T47D (cell line): ENCODE data around the gene SLC35E1.

ENCODE experiments used
- DNase-seq, 2 experiments: peaks; one replicate each; pipeline versions ENCODE4 v3.0.0 to v3.0.0-alpha.2; 2011 to 2012; ENCODE audit warnings: low read depth in 1 of 2, low spot score in 1 of 2
- JUND ChIP-seq: IDR thresholded peaks from 2 replicates; pipeline ENCODE4 v1.6.1; 2012; ENCODE audit warnings: low read depth
- in situ Hi-C: cut with HindIII; loops from 2 replicates; pipeline ENCODE4 v1.10.0; 2016; ENCODE audit warnings: low sequenced_read_pairs, low pct_unique_long_range_greater_than_20kb

The SLC35E1 gene

GRCh38 chr19:16608290-16608739, 36.1 kb upstream of the SLC35E1 start:
- DNase-seq: no peak
- in situ Hi-C loops: no loop called here

GRCh38 chr19:16607819-16608218, 35.6 kb upstream of the SLC35E1 start:
- no peak for TF ChIP-seq JUND
- no peak for DNase-seq
- in situ Hi-C loops: no loop called here

More at GRCh38 chr19:16608290-16608739, 36.1 kb upstream of the SLC35E1 start:
- TF ChIP-seq JUND: no peak

- in situ Hi-C loops: no loop called here
- no peak for TF ChIP-seq JUND
- DNase-seq: no peak
These were observed 33.4 kb upstream of the SLC35E1 start for GRCh38 chr19:16605553-16605994.

GRCh38 chr19:16605115-16605514, 32.9 kb upstream of the SLC35E1 start:
- in situ Hi-C loops: no loop called here
- TF ChIP-seq JUND: no peak
- DNase-seq: no peak

GRCh38 chr19:16604615-16605014, 32.4 kb upstream of the SLC35E1 start:
- in situ Hi-C loops: no loop called here

GRCh38 chr19:16603090-16603489, 30.9 kb upstream of the SLC35E1 start:
- no peak for TF ChIP-seq JUND
- in situ Hi-C loops: no loop called here
- DNase-seq: no peak

More at GRCh38 chr19:16604615-16605014, 32.4 kb upstream of the SLC35E1 start:
- no peak for DNase-seq
- no peak for TF ChIP-seq JUND

- no peak for DNase-seq
- in situ Hi-C loops: no loop called here
- no peak for TF ChIP-seq JUND
These were observed 29.3 kb upstream of the SLC35E1 start for GRCh38 chr19:16601378-16602052.

- in situ Hi-C loops: no loop called here
- TF ChIP-seq JUND: no peak
- no peak for DNase-seq
These were observed 28.6 kb upstream of the SLC35E1 start for GRCh38 chr19:16600824-16601223.

GRCh38 chr19:16599655-16600346, 27.6 kb upstream of the SLC35E1 start:
- no peak for TF ChIP-seq JUND
- in situ Hi-C loops: no loop called here
- DNase-seq: no peak

GRCh38 chr19:16598848-16599247, 26.6 kb upstream of the SLC35E1 start:
- in situ Hi-C loops: no loop called here
- TF ChIP-seq JUND: no peak
- no peak for DNase-seq

GRCh38 chr19:16596399-16596798, 24.2 kb upstream of the SLC35E1 start:
- in situ Hi-C loops: no loop called here
- DNase-seq: no peak
- no peak for TF ChIP-seq JUND

- DNase-seq: no peak
- no peak for TF ChIP-seq JUND
- in situ Hi-C loops: no loop called here
These were observed 22.9 kb upstream of the SLC35E1 start for GRCh38 chr19:16595097-16595496.

- in situ Hi-C loops: no loop called here
- no peak for TF ChIP-seq JUND
- DNase-seq: no peak
These were observed 22.5 kb upstream of the SLC35E1 start for GRCh38 chr19:16594681-16595091.
